LHCN-M2 (cell line): ENCODE measurements around the gene ARL11. TPM values are rescaled to one million over a fixed set of nuclear protein-coding genes. Genes with fewer than 3 reads are reported as not detected.

Source experiments
- total RNA-seq: library from RNA; depleted of rRNA; stranded (reverse); fragments of >200 nt; gene quantifications from 2 replicates; pipeline ENCODE4 v1.2.3, GENCODE V29; 2014; rRNA removed

The ARL11 gene
- total RNA-seq, 1 experiment from 2014 or later, result not detected

Other genes with a start within 250 kb of the ARL11 start
- gene CAB39L, start 184.4 kb upstream of the ARL11 start, total RNA-seq, result 8.2 and 8.4 TPM in 2 replicates
- 5.9 and 6.2 TPM in 2 replicates for gene SETDB2, start 184.2 kb upstream of the ARL11 start, total RNA-seq
- gene PHF11, start 132.6 kb upstream of the ARL11 start, total RNA-seq, result 16.4 and 18.3 TPM in 2 replicates
- gene RCBTB1, start 42.9 kb upstream of the ARL11 start, total RNA-seq, result 20.1 and 24.9 TPM in 2 replicates
- 83.0 and 105 TPM in 2 replicates for gene EBPL, start 63.0 kb downstream of the ARL11 start, total RNA-seq
- gene KPNA3, start 164.2 kb downstream of the ARL11 start, total RNA-seq, result 33.5 and 38.6 TPM in 2 replicates